GM19035 (cell line): ENCODE results near the gene LRRC56.
A peak's percentile ranks its signal among the peaks of the same experiment; 100 is the strongest.

Source experiments
- ATAC-seq: cut with Tn5 transposase; IDR thresholded peaks from one replicate; pipeline ENCODE4 v1.9.1; 2021; ENCODE audit not compliant: unreplicated experiment

Gene LRRC56

GRCh38 chr11:518463-519202, 18.7 kb upstream of the LRRC56 start:
- ATAC-seq = peak; percentile 88

- ATAC-seq = no peak
These were observed 16.7 kb upstream of the LRRC56 start for GRCh38 chr11:520428-521176.

- no peak for ATAC-seq
These were observed 16.1 kb upstream of the LRRC56 start for GRCh38 chr11:521177-521688.

DNA sequence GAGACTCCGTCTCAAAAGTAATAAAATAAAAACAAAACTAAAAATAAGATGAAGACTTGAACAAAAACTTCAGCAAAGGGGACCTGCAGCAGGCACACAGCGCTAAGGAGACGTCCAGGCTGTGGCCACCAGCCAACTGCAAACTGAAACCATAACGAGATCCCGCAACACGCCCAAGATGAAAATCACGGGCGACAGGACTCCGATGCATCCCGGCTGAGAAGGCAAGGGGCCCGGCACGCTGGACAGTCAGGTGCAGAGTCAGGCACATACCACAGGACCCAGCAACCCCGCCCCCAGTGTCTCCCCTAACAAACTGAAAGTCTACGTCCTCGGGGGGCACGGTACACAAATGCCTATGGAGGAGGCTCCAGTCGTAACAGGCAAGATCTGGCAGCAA, 11.1 kb upstream of the LRRC56 start:
- ATAC-seq = no peak

- no peak for ATAC-seq
These were observed 9.0 kb upstream of the LRRC56 start for GRCh38 chr11:528166-528814.

DNA sequence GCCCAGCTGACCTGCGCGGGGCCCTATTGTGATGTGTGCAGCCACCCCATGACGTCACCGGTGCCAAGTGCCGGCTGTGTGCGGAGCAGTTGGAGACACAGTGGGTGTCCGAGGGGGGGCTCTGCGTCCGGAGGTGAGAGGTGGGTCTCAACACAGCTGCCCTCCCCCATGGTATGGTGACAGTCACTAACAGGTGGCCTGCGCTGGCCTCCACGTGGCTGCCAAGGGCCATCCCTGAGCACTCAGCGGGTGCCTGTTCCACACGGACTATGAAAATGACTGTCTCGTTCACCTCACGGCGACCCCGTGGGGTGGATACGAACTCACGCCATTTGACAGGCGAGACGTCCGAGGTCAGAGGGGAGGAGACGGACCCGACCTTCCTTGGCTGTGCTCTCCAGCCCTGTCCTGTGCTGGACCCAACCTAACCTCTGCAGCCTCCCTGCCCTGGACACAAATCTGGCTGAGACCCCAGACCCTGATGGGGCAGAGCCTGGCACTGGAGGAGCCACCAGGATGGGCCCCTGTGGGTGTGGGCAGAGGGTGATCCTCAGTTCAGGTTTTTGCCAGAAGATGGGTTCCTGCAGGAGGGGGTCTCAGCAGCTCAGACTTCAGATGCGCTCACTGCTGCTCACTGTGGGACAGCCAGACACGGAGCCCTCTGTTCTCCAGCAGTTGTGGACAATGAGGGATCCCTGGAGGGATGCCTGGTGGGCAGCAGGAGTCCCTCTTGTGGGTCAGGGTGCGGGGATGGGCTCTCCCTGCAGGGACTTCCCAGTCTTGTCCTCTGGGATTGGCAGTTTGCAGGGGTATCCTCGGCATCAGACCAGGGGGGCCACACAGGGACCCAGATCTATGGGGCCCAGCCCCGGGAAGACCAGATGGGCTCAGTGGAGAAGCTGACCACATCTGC, 8.3 kb upstream of the LRRC56 start:
- ATAC-seq = no peak

GRCh38 chr11:529728-530411, 7.5 kb upstream of the LRRC56 start:
- no peak for ATAC-seq

DNA sequence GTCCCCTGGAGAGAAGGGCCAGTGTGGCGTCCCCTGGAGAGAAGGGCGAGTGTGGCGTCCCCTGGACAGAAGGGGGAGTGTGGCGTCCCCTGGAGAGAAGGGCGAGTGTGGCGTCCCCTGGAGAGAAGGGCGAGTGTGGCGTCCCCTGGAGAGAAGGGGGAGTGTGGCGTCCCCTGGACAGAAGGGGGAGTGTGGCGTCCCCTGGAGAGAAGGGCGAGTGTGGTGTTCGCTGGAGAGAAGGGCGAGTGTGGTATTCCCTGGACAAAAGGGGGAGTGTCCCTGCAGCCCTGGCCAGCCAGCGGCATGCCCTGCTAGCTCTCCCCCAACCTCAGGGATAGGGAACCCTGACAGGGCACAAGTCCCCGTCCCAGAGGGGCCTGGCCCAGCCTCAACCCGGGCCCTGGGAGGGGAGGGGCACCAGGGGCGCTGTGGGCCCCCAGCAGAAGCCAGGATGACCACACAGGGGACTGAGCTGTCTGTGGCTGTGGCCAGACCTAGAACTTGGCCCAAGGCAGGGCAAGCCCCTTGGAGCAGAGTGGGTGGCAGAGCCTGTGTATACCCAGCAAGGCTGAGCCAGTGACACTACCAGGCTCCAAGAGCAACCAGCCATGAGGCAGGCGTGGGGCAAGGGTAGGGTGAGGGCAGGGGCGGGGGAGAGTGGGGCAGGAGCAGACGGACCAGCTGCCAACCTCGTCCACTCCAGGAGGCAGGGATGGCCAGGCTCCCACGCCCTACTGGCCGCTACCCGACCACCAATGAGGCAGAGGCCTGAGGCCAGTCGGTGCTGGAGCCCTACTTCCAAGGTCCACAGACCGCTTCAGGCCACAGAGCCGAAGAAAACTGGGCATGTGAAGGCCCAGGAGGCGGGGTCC, 6.1 kb upstream of the LRRC56 start:
- ATAC-seq = no peak

GRCh38 chr11:531919-532526, 5.3 kb upstream of the LRRC56 start:
- no peak for ATAC-seq

DNA sequence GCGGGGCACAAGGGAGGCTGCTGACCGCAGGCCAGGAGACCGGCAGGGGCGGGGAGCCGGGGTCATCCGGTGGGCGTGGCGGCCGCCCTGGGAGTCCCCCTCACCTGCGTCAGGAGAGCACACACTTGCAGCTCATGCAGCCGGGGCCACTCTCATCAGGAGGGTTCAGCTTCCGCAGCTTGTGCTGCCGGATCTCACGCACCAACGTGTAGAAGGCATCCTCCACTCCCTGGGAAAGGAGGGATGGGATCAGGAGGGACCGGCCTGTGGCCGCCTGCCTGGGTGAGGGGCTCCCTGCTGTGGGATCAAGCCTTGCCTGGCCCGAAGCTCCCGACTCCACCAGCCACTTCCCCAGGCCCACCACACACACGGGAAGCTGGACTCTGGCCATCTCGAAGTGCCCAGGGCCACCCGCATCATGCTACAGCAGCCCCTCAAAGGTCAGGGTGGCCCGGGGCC, 4.8 kb upstream of the LRRC56 start:
- no peak for ATAC-seq

DNA sequence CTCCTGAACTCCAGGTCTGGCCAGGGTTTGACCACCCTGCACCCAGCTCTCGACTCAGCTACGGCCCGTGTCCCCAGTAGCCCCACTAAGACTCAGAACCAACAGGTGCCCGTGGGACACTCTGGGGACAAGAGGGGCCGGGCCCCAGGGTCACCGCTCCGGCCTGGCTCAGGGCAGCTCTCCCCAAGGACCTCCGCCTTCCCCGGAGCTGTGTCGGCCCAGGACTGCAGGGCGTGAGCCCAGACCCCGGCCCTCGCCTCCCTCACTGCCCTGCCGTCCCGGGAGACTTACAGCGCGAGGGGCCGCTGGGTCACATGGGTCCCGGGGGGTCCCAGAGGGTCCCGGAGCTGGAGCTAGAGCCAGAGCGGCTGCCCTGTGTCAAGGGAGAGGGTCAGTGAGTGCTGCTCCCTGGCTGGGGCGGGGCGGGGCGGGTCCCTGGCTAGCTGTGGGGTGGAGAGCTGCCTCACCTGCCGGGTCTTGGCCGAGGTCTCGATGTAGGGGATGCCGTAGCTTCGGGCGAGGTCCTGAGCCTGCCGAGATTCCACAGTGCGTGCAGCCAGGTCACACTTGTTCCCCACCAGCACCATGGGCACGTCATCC, 4.2 kb upstream of the LRRC56 start:
- ATAC-seq = no peak

- ATAC-seq = no peak
These were observed 3.5 kb upstream of the LRRC56 start for GRCh38 chr11:533586-534395.

- peak; percentile 1 for ATAC-seq
These were observed 2.7 kb upstream of the LRRC56 start for GRCh38 chr11:534396-535209.

DNA sequence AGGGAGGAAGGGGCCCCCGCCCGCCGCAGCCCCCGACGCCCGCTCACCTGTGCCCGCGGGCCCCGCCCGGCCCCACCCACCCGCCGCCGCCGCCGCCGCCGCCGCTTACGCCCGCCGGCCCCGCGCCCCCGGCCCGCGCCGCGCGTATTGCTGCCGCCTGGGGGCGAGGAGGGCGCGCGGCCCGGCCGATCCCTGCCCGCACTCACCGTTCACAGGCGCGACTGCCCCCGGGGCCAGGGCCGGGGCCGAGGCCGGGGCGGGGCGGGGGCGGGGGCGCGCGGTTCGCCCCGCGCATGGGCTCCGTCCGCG, 2.2 kb upstream of the LRRC56 start:
- ATAC-seq = no peak

- ATAC-seq = peak; percentile 68
These were observed 1.5 kb upstream of the LRRC56 start, which contains the start of gene HRAS for GRCh38 chr11:535519-536454. Gene HRAS (minus strand): TSS chr11:535576.
